ENCODE results near the gene RHBDD2.

- TF ChIP-seq POLR2A (IDR thresholded peaks at IDR 0.05), result no peak
- no peak for TF ChIP-seq CTCF (IDR thresholded peaks at IDR 0.05)
Observed at GRCh38 chr7:75896803-75897327, 18.0 kb downstream of the RHBDD2 start.

Data from vagina (tissue), 2 donors.